HFF-Myc (cell line): Measurements from ENCODE around the gene RIC3.

Source experiments
- DNase-seq: peaks from one replicate; pipeline ENCODE4 v3.0.0-alpha.2; 2011; ENCODE audit warnings: low read depth; ENCODE audit errors: extremely low read depth
- H3K4me3 ChIP-seq: replicated peaks from 2 replicates; pipeline ENCODE4 v1.5.1; 2011; ENCODE audit warnings: low read depth, mild to moderate bottlenecking, control low read depth, low read length
- TF ChIP-seq, protein P1 (sequence below): IDR thresholded peaks from 2 replicates; pipeline ENCODE4 v1.5.1; 2012; ENCODE audit warnings: mild to moderate bottlenecking, low read depth, low read length, control low read depth; ENCODE audit errors: missing control alignments

RIC3 gene

DNA sequence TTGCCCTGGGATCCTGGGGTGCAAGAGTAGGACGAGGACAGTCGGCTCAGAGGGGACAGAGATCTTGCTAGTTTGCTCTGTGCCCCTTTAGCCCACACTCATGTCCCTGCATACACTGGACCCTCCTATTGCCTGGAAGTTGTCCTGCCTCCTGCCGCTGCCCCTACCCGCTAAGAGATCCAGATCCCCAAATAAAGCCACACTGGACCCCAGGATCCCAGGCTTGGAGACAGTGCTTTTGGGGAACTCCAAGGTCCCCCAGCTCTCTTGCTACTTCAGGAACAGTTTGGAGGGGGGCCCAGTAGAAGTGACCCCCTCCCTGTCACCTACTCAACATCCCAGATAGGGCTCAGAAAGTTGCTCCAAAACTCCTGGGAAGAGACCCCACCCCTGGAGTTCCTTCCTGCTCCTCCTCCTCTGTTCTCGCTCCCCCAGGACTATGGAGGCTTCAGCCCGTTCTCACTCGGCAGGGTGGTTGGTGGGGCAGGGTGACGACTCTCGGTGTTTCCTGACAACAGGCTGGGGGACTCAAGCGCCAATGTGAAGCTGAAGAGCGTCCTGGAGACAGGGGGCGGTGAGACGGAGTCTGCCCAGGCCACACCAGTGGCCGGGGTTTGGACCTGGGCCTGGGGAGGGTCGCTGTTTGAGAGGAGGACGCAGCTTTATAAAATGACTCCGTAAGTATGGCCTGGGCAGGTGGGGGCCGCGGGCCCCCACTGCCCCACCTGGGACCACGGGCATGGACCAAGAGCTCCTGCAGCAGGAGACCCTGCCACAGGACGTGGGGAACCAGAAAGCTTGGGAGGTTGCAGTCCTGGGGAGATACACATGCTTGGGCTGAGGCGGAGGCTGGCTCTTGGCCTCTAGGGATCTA lies 107.0 kb downstream of the RIC3 start:
- TF ChIP-seq, protein P1, sequence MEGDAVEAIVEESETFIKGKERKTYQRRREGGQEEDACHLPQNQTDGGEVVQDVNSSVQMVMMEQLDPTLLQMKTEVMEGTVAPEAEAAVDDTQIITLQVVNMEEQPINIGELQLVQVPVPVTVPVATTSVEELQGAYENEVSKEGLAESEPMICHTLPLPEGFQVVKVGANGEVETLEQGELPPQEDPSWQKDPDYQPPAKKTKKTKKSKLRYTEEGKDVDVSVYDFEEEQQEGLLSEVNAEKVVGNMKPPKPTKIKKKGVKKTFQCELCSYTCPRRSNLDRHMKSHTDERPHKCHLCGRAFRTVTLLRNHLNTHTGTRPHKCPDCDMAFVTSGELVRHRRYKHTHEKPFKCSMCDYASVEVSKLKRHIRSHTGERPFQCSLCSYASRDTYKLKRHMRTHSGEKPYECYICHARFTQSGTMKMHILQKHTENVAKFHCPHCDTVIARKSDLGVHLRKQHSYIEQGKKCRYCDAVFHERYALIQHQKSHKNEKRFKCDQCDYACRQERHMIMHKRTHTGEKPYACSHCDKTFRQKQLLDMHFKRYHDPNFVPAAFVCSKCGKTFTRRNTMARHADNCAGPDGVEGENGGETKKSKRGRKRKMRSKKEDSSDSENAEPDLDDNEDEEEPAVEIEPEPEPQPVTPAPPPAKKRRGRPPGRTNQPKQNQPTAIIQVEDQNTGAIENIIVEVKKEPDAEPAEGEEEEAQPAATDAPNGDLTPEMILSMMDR, result no peak
- DNase-seq, result no peak
- no peak overlapping the region for H3K4me3 ChIP-seq

- DNase-seq, result no peak
- TF ChIP-seq, protein P1, result no peak
Observed at GRCh38 chr11:8060801-8061554, 107.8 kb downstream of the RIC3 start.

GRCh38 chr11:8060146-8060719 lies 108.6 kb downstream of the RIC3 start:
- no peak for DNase-seq
- TF ChIP-seq, protein P1, result no peak
- no peak overlapping the region for H3K4me3 ChIP-seq

More at GRCh38 chr11:8060801-8061554, 107.8 kb downstream of the RIC3 start:
- no peak overlapping the region for H3K4me3 ChIP-seq

GRCh38 chr11:8059571-8060011 lies 109.2 kb downstream of the RIC3 start:
- TF ChIP-seq, protein P1, result no peak
- H3K4me3 ChIP-seq, result no peak overlapping the region

GRCh38 chr11:8059030-8059429 lies 109.8 kb downstream of the RIC3 start:
- H3K4me3 ChIP-seq, result no peak overlapping the region
- no peak for DNase-seq
- TF ChIP-seq, protein P1, result no peak

More at GRCh38 chr11:8059571-8060011, 109.2 kb downstream of the RIC3 start:
- no peak for DNase-seq

DNA sequence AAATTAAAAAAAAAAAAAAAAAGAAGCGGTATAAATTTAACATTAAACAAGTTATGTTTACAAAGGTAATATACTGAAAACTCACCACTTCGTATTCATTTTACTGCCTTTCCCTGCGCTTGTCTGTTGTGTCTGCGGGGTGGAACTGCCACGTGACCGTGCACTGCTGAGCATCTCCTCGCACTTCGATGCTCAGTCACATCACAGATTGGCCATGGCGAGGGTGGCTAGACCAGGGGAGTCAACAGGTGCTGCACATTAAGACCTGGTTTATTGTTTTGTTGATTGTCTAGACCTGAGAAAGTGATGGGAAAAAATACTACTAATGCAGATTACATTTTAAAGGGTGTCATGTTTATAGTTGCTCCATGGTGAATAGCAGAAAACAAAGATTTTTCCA lies 110.6 kb downstream of the RIC3 start:
- TF ChIP-seq, protein P1, result no peak
- DNase-seq, result no peak
- H3K4me3 ChIP-seq, result no peak overlapping the region
